ENCODE results near the gene COQ7.

Gene COQ7

DNA sequence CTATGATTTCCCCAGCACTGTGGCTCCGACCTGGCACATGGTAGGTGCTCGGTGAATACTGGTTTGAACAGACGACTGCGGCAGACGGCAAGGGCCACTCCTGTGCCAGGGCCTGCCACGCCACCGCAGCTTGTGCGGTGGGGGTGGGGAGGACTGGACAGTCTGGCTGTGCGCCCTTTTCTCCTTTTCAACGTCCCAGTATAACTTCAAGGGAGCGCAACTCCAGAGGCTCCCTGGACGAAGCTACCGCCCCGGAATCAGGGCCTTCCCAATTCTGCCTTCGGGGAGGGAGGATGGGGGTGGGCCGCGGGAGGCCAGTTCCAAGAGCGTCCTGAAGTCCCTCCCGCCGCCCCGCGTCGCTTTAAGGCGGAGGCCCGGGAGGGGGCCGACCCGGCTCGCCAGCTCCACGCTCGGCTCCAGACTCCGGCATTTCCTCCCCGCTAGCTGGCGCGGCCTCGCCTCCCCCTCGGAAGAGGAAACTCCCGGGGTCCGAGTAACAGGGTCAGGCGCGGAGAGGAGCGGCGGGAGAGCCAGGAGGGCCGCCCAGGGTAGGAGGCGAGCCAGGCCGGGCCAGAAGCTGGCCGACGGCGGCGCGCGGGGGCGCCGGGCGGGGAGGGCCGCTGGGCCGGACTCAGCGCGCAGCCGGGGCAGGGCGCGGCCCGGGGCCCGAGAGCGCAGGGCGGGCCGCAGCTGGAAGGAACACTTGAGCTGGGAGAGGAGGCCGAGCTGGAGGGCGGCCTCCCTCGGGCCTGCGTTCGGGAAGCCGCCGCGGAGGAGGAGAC is 46.4 kb downstream of the COQ7 start, which contains the start of gene ITPRIPL2:
Gene ITPRIPL2 (plus strand): TSS at position 388 of the 782 bp plus-strand sequence. CDS start 498 bp downstream, outside the sequence.
- DNase-seq, result no peak

DNA sequence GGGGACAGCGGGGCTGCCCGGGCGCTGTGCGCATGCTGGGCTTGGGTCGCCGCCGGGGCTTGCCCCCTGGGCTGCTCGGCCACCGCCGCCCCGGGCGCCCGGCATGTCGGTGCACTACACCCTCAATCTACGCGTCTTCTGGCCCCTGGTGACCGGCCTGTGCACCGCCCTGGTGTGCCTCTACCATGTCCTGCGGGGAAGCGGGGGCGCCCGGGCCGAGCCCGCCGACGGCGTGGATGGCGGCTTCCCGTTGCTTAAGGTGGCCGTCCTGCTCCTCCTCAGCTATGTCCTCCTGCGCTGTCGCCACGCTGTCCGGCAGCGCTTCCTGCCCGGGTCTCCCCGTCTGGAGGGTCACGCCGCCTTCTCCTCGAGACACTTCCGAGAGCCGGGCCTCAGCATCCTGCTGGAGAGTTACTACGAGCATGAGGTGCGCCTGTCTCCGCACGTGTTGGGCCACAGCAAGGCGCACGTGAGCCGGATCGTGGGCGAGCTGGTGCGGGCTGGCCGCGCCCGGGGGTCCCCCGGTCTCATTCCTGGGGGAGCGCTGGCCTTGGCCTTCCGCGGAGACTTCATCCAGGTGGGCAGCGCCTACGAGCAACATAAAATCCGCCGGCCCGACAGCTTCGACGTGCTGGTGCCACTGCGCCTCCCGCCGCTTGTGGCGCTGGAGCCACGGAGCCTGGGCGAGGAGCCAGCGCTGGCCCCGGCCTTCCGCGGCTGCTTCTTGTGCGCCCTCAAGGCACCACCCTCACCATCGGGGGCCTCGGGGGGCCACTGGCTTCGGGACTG is 47.1 kb downstream of the COQ7 start:
- DNase-seq, result no peak

DNA sequence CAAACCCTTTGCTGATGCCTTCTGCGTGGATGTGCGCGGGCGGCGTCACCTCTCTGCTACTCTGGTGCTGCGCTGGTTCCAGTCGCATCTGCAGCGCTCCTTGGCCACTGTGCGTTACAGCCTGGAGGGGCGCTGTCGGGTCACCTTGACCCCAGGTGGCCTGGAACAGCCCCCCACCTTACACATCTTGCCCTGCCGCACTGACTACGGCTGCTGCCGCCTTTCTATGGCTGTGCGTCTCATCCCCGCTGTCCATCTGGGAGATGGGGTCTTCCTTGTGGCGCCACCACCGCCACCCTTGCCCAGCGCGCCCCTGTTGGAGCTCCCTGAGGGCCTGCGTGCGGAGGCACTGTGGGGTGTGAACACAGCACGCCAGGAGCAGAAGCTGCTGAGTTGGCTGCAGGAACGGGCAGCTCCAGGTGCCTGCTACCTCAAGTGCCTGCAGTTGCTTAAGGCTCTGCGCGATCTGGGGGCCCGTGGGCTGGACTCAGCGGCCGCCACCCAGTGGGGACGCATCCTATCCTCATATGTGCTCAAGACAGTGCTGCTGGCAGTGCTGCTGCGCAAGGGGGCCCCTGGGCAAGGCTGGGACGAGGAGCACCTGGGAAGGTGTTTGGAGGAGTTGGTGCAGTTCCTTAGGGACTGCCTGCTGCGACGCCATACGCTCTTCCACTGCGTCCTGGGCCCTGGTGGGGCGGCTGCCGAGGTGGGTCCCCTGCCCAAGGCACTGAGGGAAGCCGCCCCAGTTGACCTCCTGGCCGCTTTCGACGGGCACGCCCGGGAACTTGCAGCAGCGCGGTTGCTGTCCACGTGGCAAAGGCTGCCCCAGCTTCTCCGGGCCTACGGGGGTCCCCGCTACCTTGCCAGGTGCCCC is 48.0 kb downstream of the COQ7 start:
- DNase-seq, result no peak

DNA sequence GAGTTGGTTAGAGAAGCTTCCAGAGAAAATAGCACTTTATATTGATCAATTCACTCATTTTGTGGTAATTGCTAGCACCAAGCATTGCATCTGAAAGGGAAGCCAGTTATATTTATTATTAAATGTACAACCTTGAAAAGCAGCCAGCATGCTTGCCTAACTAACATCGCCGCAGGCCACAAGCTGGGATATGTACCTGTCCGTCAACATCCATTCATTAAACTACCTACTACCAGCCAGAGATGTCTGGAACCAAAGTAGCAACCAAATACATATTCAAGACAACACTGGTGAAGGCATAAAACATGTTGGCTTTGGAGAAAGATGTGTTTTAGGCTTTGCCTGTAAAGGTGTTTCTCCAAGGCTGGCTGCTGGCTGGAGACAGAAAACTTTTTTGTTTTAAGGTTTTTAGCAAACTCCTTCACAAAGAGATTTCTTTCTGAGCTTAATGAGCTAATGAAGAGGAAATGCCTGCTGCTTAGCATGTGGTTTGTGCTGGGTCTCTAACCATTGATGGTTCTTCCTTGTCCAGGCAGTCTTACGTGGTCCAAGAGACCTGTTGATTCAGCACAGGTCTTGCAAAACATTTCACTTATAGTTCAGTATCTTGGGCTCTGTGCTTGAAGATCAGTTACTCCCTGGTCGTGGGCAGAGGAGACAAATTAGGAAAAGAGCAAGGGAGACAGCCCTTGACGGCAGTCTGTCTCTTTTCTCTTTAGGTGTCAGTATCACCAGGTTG is 49.5 kb downstream of the COQ7 start:
- DNase-seq, result no peak

DNA sequence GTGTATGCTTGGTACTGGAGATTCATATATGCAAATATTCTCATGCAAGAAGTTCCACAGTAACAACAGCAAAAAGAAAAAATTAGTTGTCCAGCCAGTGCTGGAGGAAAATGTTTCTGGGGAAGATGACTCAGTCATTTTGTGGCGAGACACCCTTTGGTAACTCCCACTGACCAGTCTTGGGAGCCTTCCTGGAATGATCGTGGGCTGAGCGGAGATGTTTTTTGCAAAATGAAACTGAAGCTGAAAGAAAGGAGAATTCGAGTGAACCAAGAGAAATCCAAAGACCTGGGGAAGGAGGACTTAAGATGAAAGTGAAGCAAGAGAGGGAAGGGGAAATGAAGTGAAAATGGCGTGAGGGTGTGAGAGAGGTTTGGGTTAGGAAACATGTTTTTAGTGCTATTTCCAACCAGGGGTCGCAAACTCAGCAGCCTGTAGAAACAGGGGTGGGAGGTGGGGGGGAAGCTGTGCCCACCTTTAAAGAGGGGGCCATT is 51.6 kb downstream of the COQ7 start:
- no peak for DNase-seq

DNA sequence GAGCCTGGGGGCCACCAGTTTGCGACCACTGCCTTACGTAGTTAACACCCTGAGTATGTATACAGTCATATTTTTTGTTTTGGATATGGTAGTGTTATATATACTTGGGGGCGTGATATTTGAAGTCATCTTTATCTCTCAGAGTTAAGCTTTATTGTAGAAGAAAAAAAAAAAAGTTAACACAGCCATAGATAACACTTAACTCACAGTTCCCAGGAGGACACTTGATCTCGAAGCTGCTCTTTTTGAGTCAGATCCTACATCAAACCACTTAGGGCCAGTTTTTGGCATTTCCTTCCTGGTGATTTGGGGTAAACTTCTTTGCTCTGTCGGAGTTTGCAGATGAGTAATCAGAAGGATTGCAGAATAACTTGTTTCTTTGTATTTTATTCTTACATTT is 52.1 kb downstream of the COQ7 start:
- DNase-seq, result no peak

DNA sequence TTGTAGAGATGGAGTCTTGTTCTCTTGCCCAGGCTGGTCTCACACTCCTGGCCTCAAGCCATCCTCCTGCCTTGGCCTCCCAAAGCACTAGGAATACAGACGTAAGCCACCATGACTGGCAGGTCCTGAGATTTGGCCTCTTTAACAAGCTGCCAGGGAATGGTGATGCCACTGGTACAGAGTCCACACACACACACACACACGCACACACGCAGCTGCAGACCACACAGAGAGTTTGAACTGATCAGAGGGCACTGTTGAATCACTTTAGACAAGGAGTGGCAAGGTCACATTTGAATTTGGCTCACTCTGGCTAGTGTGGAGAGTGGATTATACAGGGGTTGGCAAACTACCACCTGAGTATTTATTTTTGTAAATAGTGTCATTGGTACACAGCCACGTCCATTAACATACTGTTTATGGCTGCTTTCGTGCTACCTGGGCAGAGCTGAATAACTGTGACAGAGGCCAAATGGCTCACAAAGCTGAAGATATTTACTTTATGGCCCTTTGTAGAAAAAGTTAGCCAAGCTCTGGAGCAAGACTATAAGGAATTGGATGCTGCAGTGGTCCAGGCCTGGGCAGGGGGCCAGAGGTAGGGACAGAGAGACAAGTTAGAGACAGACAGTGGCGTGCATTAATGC is 56.2 kb downstream of the COQ7 start:
- no peak for DNase-seq

DNA sequence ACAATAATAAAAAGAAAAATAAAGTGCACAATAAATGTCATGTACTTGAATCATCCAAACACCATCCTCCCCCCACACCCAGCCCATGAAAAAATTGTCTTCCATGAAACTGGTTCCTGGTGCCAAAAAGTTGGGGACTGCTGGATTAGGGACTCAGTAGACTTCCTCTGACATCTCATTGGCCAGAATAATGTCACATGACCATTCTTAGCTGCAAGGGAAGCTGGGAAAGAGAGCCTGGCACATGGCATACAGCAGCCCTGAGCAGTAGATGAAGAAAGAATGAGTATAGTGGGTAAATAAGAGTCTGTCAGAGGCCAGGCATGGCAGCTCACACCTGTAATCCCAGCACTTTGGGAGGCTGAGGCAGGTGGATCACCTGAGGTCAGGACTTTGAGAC is 58.9 kb downstream of the COQ7 start:
- no peak for DNase-seq

DNA sequence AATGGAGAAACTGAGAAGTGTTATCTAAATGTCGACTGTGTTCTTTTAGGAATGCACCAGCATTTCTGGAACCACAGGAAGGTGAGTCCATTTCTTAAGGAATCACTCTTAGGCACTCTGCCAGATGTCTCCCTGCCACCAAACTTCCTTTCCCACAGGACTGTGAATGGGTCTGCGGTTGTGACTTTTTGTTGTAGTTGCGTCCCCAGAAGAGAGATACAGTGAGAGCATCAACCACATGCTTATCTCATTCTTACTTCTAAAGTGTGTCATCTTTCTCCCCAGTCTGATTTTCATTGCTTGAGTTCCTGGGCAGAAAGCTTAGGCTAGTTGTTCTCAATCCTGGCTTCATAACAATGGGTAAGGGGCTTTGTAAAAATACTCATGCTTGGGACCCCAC is 59.8 kb downstream of the COQ7 start:
- no peak for DNase-seq

DNA sequence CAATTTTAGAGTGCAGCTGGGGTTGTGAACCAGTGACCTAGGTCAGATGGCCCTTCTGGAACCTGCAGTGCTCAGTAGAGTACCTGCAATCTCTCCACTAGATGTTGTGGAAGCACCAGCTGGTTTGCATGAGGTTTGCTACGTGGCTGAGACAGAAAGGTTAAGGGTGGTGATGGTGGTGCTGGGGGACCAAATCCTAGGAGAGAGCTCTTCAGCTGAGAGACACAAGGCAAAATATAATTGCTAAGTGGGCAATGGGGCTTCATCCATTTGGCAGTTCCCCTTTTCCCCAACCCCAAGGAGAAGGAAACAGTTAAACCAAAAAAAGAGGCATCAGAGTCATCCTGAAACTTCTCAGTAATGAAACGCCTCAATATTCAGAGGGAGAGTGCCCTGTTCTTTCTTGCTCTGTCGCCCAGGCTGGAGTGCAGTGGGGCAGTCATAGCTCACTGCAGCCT is 60.3 kb downstream of the COQ7 start:
- no peak for DNase-seq

DNA sequence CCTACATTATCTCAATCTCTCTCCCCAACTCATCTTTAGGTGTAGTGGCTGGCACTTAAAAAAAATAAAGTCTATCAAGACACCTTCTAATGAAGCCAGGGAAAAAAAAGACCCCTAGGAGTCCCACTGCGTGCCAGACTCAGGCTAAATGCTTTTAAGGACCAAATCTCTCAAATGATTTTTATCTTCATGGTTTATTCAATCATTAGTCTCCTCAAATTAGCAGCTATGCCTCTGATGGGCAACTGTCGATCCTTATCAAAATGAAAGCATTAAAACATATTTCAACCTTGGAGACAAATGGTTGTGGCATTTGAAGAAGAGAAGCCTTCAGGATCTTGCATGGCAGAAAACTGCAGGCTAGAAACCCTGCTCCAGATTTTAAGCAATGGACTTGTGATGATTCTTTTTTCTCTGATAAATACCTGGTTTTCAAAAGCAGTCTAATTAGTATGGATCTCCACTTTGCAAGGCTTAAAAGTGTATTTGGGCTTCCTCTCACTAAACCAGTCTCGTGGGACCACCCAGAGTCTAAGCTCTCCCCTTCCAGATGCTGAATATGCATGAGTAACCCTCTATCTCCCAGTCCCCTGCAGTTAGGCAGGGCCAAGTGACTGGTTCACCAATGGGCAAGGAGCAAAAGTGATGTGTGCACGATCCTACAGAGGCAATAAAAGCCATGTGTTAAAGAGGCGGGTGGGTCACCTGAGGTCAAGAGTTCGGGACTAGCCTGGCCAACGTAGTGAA is 61.2 kb downstream of the COQ7 start:
- DNase-seq, result no peak

Measured in NCI-H2171 treated with DMSO at 0.1 percent for 48 hours (cell line).